Renal cortex interstitium (tissue), 11 donors: ENCODE measurements around the gene MBNL2. TPM values are rescaled to one million over a fixed set of nuclear protein-coding genes. Genes with fewer than 3 reads are reported as not detected.

Experiments
- DNase-seq, 11 donors: peaks; one replicate each; pipeline ENCODE4 v3.0.0-alpha.2; 2013; ENCODE audit warnings: low read depth in 9 of 11, low spot score in 4 of 11; ENCODE audit errors: extremely low read depth in 1 of 11
- polyA plus RNA-seq, 3 donors: library from polyadenylated mRNA; unstranded; fragments of 120-200 nt; gene quantifications; one replicate each; pipeline ENCODE4 v1.2.1, GENCODE V29; 2013; ENCODE audit not compliant: insufficient read length in 3 of 3

Gene MBNL2
- polyA plus RNA-seq, 3 donors = 50.7 to 76.4 (median 66.2) TPM

DNA sequence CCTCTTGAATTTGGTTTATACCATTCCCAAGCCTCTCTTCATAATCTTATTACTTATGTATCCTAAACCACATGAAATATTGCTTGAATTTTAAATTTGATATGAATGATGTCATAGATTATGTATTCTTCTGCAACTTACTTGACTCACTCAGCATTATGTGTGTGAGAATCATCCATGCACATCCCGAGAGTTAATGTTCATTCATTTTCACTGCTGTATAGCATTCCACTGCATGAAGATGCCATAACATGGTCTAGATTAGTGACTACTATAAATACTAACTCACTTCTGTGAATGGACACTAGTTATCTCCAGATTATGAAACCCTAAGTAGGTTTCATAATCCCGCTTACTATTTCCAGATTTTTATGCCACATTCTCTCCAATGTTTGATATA, 186.8 kb downstream of the MBNL2 start:
- DNase-seq = no peak

- no peak for DNase-seq
These were observed 189.9 kb downstream of the MBNL2 start for GRCh38 chr13:97411984-97412383.

- no peak for DNase-seq
These were observed 191.6 kb downstream of the MBNL2 start for GRCh38 chr13:97413694-97414093.

DNA sequence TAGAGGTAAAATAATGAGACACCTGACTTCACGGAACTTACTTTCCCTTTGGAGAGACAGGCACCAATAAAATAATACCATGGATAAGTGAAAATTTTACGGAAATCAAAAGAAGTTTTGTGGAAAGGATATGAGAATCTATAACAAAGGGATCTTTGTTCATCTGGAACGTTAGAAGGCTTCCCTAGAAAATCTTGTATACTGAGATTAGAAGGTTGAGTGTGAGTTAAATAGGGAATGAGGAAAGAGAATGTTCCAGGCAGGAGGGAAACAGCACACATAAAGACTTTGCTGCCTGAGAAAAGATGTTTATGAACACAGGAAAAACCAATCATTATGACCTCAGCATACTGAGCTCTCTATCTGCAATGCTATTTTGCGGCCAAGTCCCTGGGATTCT, 192.3 kb downstream of the MBNL2 start:
- DNase-seq = no peak

DNA sequence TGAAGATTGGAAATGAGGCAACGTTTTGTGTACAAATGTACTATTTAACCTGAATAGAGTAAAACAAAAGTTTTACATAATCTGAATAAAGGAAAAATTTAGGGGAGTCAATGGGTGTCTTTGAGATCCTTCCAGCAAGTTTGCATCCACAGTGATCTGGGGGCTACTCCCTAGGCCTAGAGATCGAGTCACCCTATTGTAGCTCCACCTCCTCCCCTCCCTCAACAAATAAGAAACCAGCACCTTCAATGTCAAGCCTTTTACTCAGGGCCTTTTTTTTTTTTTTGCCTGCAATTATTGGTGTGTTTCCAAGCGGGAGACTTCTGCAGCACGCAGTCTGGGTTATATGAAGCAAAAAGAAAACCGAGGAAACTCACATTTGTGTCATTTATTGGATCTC, 195.6 kb downstream of the MBNL2 start:
- no peak for DNase-seq

DNA sequence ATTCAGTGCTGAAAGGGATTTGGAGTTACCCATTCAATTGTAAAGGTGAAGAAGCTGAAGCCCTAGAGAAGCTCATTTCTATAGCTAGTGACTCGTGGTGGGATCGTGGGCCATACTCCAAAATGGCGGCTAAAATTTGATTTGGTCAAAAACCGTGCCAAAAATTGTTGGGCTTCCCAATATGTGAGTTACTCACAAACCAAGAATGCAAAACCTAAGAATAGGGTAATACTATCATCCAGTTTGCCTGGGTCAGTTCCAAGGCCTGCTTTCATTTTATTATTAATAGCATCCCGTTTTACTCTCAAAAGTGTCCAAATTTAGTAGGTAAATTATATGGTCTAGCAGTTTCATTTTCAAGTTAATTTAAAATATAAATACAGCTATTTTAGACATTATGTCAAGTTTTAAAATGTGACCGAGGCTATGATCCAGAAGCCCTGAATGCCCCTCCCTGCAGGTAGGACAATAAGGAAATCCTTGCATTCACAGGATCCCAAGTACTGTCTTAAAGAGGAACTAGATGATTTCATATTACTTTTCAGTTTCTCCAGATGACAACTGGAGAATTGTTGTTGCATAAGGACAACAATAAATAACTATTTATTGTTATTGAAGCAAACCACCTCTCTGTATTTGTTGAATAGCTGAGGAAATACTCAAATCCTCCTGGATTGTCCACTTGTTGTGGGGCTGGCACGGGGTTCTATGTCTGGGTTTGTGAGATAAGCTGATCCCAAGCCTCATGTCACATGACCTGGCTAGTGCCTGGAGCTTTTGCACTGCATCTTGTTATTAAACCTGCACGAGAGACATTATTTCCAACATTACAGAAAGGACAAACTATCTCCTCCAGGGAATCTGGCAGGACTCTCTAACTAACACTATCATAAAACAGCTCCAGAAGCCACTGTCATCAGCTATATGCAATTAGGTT, 200.3 kb downstream of the MBNL2 start:
- no peak for DNase-seq

- DNase-seq = no peak
These were observed 201.3 kb downstream of the MBNL2 start for GRCh38 chr13:97423300-97424045.

GRCh38 chr13:97425590-97425989, 203.5 kb downstream of the MBNL2 start:
- DNase-seq = no peak

GRCh38 chr13:97426695-97427094, 204.6 kb downstream of the MBNL2 start:
- DNase-seq = no peak

DNA sequence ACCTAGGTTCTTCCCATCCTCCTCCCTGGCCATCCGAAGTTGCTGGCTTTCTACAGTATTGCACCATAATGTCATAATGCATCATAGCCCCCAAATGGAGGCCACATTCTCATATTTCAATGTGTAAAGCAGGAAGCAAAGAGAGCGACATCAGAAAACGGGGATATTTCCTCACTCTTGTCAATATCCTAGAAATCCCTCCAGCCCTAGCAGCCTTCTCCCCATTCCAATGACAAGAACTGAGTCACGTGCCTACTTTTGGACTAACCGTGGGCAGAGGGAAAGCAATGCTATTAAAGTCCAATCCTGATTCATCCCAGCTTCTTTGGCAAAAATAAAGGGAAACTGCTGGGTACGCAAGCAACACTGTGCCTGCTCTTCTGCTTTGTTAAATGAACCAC, 207.5 kb downstream of the MBNL2 start:
- DNase-seq = no peak

DNA sequence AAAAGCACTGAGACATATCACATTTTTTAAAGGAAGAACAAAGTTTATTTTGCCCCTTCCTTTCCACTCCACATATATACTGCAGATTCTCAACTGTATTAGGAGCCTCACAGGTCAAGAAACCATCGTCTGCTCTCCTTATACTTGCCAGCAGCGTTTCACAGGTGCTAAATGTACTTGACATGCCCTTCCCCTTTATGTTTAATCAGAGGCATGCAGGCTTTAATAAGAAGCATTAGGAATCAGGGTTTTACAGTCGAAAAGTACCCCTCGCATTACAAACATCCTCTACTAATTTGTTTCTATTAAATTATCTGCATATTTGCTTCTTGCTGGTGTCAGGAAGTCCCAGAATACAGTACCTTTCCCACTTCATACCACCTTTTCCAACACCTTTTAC, 208.2 kb downstream of the MBNL2 start:
- no peak for DNase-seq

DNA sequence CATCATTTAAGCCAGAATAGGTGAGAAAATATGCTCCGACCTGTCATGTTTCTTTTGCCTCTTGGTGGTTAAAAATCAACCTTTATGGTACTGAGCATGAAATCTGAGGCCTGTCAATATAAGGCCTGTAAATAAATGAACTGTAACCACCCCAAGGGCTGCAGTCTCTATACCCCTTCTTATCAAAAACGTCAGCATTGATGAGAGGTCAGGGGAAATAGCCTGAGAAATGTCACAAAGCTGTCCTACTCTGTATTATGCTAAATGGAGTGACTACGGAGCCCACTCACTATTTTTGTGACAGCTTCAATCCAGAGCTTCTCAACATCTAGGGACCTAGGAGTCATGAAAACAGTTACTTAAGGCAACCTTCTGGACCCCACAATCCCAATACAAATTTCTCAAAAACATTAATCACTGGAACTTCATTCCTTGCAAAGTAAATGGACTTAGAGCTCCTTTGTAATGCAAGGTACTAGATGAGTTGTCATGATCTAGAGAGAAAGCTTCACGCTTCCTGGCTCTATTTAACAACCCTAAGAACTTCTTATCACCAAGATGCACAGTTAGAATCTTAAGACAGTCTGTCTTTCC, 209.1 kb downstream of the MBNL2 start:
- DNase-seq = no peak

- no peak for DNase-seq
These were observed 210.2 kb downstream of the MBNL2 start for GRCh38 chr13:97432232-97432916.

DNA sequence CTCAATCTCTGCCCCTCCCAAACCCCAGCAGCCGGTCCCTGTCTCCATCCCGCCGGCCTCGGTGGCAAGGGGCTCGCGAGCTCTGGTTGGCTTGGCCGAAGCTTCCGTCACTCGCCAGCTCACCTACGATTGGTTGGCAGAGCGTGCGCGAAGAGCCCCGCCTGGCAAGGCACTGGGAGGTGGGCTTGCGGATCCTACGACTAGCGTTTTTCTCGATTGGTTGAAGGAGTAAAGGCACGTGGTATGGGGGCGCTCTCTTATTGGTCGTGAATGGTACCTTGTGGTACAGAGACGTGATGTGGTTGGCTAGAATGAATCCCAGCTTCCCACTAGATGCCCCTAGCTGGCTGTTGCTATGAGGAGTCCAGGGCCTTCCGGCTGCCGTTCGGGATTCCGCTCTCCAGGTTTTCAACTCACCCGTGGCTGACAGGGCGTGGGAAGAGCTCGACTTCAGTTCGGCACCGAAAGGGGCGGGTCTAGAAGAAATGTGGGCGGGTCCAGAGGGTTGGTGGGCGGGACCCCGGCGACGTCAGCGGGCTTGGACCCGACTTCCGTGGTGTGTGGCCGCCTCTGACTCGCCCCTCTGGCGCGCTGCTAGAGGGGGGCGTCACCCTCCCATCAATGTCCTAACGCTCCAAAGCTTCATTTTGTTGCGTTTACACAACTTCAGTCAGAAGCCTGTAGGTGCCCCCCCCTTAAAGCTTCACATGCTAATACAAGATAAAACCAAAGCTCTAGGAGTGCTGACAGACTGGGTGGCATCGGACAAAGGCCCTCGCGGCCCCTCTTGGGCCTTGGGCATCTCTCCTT, 211.0 kb downstream of the MBNL2 start:
- DNase-seq = peak; percentile 98 to 100 (median 99)

DNA sequence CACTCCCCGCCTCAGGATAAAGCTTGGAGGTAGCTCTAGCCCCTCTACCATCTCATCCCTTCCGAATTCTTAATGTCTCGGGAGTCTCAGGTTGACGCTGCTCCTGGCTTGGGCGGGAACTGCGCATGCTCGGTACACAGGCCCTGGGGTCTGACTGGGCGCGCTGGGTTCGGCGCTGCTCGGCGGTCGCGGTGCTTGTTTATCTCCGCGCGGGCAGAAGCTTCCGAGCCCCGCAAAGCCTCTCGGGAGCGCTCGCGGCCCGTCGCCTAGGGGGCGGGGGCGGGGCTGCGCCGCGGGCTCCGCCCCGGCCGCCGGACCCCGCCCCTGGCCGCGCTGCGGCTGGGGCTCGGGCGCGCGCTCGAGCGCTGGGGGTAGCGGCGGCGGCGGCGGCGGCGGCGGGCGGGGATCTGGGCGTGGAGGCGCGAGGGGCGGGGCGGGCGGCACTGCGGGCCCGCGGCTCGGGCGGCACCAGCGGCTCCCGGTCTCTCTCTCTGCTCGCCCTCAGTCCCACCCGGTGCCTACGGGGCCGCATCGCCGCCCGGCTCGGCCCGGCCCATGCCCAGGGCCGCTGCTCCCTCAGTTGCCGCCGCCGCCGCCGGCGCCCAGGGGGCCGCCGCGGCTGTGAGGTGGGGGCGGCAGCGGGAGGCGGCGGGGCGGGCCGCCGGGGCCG, 211.7 kb downstream of the MBNL2 start, which contains the start of gene RAP2A:
Gene RAP2A (plus strand): TSS at position 443 of the 670 bp plus-strand sequence. CDS start 302 bp downstream, outside the sequence.
- DNase-seq = peak; percentile 63 to 88 (median 83)

DNA sequence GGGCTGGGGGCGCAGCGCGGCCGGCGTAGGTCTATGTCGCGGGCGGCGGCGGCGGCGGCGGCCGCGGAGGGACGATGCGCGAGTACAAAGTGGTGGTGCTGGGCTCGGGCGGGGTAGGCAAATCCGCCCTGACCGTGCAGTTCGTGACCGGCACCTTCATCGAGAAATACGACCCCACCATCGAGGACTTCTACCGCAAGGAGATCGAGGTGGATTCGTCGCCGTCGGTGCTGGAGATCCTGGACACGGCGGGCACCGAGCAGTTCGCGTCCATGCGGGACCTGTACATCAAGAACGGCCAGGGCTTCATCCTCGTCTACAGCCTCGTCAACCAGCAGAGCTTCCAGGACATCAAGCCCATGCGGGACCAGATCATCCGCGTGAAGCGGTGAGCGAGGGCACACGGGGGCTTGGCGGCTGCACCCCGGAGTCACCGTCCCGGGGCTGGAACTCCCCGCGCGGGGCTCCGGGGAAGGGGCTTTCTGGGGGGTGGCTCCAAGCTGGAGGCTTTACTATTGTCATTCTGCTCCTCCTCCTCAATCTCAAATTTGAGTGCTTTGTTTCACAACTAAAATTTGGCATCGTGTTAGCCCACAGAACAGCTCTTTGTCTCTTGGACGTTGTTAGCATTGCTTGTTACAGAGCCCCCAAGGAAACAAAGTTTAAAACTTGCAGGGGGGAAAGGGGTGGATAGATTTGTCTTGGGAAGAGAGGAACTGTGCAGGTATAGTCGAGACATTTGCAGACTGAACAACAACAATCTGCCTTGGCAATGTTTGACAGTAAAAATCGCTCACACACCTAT, 212.5 kb downstream of the MBNL2 start:
- DNase-seq = peak in 5 of 11 donors; percentile 19 to 34 (median 30)

DNA sequence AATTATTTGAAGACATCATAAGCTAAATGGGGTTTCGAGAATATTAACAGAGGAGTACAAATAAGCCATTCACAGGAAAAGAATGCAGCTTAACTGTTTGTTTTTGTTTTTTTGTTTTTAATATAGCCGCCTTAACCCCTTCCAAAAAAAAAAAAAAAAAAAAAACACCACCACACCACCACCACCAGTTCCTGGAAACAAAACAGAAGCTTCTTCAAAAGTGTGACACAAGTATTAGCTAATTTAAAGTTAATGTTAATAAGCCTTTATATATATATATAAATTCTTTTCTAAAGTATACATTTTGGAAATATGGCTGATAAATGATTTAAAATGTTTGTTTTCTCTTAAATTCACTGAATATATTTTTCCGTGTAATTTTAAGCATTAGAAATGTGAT, 213.2 kb downstream of the MBNL2 start:
- no peak for DNase-seq
